ENCODE results near the gene PLEKHG3. TPM values are rescaled to one million over a fixed set of nuclear protein-coding genes. Genes with fewer than 3 reads are reported as not detected.

Gene PLEKHG3
- total and polyA plus RNA-seq, 7 donors, result 1.9 to 8.2 (median 5.2) TPM

GRCh38 chr14:64702493-64703394 lies 1.5 kb upstream of the PLEKHG3 start:
- H3K27me3 ChIP-seq (ENCODE audit: insufficient read depth in 3 of 3, low read length in 2 of 3), result peaks cover 0 to 21% (median 0%) of the 10 kb centered on the region in 3 donors
- ATAC-seq, result no peak
- H3K36me3 ChIP-seq (ENCODE audit: insufficient read depth in 1 of 2, low read depth in 1 of 2), result no peaks in the 10 kb centered on the region
- no peaks in the 10 kb centered on the region for H3K9me3 ChIP-seq
- DNase-seq, result no peak
- 89 to 93% (median 91%) methylated on average over 25 of the region's 25 CpGs for WGBS, 3 donors
- intact Hi-C loops (cut with DNase I), result no loop called here
- peak overlapping the region; percentile 89 for H3K4me3 ChIP-seq
- no peak overlapping the region for H3K27ac ChIP-seq
- H3K4me1 ChIP-seq, result no peaks in the 10 kb centered on the region
- TF ChIP-seq CTCF (IDR thresholded peaks at IDR 0.05), result no peak

- ATAC-seq (no peak), DNase-seq (no peak)
- Histone ChIP-seq H3K27ac (peak overlapping the region; percentile 74), H3K36me3 (ENCODE audit: insufficient read depth in 1 of 2, low read depth in 1 of 2) (no peaks in the 10 kb centered on the region), H3K4me1 (no peaks in the 10 kb centered on the region), H3K27me3 (ENCODE audit: insufficient read depth in 3 of 3, low read length in 2 of 3) (peaks cover 0 to 21% (median 0%) of the 10 kb centered on the region in 3 donors), H3K4me3 (peak overlapping the region; percentile 89), H3K9me3 (no peaks in the 10 kb centered on the region)
- TF ChIP-seq CTCF (IDR thresholded peaks at IDR 0.05), result no peak
- intact Hi-C loops (cut with DNase I), result no loop called here
- 39 to 45% (median 40%) methylated on average over 26 of the region's 26 CpGs for WGBS, 3 donors
Observed at GRCh38 chr14:64703395-64704142, 655 bp upstream of the PLEKHG3 start.

DNA sequence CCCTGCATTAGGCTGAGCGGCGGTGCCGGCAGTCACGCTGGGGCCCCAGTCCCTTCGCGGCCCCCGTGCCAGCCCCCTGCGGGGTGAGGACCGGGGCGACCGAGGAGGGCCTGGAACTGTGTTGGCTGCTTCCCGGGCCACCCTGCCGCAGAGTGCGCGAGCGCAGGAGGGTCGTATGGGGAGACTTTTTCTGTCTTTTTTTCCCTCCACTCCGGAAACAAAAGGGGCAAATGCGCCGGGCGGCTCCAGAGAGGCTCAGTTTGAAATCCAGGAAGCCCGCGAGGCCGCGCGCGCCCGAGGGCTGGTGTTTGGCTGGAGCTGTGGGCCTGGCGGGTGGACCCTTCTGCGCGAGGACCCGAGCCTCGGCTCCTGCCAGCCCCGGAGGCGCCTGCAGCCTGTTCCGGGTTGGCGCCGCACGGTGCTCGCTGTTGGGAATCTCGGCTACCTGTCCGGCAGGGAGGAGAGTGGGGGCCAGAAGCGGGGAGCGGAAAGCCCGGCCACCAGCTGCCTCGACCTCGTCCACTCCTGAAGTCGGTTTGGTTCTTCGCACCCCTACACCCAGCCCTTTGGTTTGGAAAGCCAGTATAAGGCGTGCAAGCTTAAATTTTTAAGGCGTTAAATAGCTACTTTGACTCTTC lies 638 bp downstream of the PLEKHG3 start:
- peak; percentile 28 to 41 (median 34) for ATAC-seq
- Histone ChIP-seq H3K9me3 (no peaks in the 10 kb centered on the region), H3K36me3 (ENCODE audit: insufficient read depth in 1 of 2, low read depth in 1 of 2) (no peaks in the 10 kb centered on the region), H3K4me3 (peak overlapping the region; percentile 89), H3K4me1 (no peaks in the 10 kb centered on the region), H3K27me3 (ENCODE audit: insufficient read depth in 3 of 3, low read length in 2 of 3) (peaks cover 0 to 21% (median 0%) of the 10 kb centered on the region in 3 donors), H3K27ac (peak overlapping the region; percentile 74)
- peak in 1 of 2 donors; percentile 37 for DNase-seq
- TF ChIP-seq CTCF (IDR thresholded peaks at IDR 0.05), result no peak
- intact Hi-C loops (cut with DNase I), result loop anchor here in 1 of 2 donors (1.0 kb wide), 1 partner anchor 11 kb away; no protein-coding TSS in a partner anchor
- WGBS, 3 donors, result 4 to 14% (median 5%) methylated on average over 44 to 51 of the region's 51 CpGs

DNA sequence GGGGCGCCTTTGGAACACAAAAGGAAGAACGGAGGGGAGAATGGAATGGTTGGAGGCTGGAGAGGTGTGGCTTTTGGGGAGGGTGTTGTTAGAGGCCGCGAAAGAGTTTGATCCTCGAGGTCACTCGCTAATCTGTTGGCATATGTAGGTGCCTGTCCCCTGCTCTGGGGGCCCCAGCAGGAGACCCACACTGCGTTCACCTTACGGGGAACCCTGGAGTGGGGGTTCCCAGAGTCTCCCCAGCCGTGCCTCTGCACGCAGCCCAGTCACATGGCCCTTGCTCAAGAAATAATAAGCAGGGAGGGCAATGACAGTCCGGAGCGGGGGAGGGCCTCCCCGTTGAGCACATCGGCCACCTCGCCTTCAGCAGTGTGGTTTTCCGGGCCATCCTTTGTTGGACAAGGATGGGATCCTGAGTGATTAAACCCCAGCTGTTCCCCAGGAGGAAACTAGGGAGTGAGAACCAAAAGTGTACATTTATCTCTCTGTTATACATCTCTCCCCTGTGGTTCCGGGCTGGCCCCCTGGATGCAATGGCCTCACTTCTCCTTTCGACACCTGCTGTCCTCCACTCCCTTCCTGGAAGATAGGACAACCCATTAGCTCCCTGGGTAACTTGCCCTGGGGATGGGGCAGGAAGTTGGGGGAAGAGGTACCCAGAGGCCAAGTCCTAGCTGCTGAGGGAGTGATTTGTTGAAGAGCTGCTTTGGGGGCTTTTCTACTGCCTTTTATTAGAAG lies 1.3 kb downstream of the PLEKHG3 start:
- no peak for TF ChIP-seq CTCF (IDR thresholded peaks at IDR 0.05)
- DNase-seq (peak in 1 of 2 donors; percentile 33), ATAC-seq (peak in 2 of 4 donors; percentile 13 to 16)
- H3K36me3 ChIP-seq (ENCODE audit: insufficient read depth in 1 of 2, low read depth in 1 of 2), result no peaks in the 10 kb centered on the region
- peaks cover 0 to 21% (median 0%) of the 10 kb centered on the region in 3 donors for H3K27me3 ChIP-seq (ENCODE audit: insufficient read depth in 3 of 3, low read length in 2 of 3)
- peak overlapping the region; percentile 74 for H3K27ac ChIP-seq
- WGBS, 3 donors, result 44 to 62% (median 51%) methylated on average over 18 of the region's 18 CpGs
- intact Hi-C loops (cut with DNase I), result loop anchor here in 1 of 2 donors (1.0 kb wide), 1 partner anchor 11 kb away; no protein-coding TSS in a partner anchor
- peak overlapping the region; percentile 89 for H3K4me3 ChIP-seq
- H3K4me1 ChIP-seq, result no peaks in the 10 kb centered on the region
- H3K9me3 ChIP-seq, result no peaks in the 10 kb centered on the region
